ENCODE results near the gene ELF2. TPM values are rescaled to one million over a fixed set of nuclear protein-coding genes. Genes with fewer than 3 reads are reported as not detected.
"Not testable (repeated sequence)": the region's sequence is repeated elsewhere in the genome, so short reads cannot be mapped to it uniquely, and the experiment has no call there.

The ELF2 gene
- total RNA-seq, 1 donor from 2014 or later = 30.5 TPM

DNA sequence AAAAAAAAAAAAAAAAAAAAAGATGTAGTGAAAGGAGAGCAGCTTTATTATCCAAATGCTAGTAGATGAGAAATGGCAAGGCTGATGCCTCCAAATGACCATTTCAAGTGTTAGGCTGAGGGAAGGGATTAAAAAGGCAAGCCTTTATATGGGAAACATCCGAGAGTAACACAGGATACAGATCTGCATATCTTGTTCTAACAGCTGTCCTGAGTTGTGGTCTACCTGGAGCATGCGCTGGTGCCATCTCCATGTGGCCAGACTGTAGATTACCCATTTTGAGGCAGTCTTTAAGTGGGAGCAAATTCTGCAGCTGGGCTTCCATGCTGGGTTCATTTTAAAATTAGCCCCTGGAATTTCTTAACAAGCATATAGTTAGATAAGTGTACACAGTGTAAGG lies 26.0 kb upstream of the ELF2 start:
- peaks cover 34% of the 10 kb centered on the region for H3K27me3 Mint-ChIP-seq
- H3K4me3 Mint-ChIP-seq = no peak overlapping the region
- H3K4me1 Mint-ChIP-seq = peaks cover 6% of the 10 kb centered on the region
- H3K27ac Mint-ChIP-seq = no peak overlapping the region
- intact Hi-C loops (cut with micrococcal nuclease) = no loop called here
- H3K36me3 Mint-ChIP-seq (ENCODE audit: low read depth) = no peaks in the 10 kb centered on the region
- DNase-seq = no peak
- no peaks in the 10 kb centered on the region for H3K9me3 Mint-ChIP-seq

- H3K9me3 Mint-ChIP-seq = no peaks in the 10 kb centered on the region
- DNase-seq = no peak
- intact Hi-C loops (cut with micrococcal nuclease) = no loop called here
Observed at GRCh38 chr4:139200506-139200905, 23.5 kb upstream of the ELF2 start.

GRCh38 chr4:139200102-139200501 lies 23.1 kb upstream of the ELF2 start:
- Mint-ChIP-seq H3K27ac (no peak overlapping the region), H3K36me3 (ENCODE audit: low read depth) (no peaks in the 10 kb centered on the region), H3K9me3 (no peaks in the 10 kb centered on the region), H3K4me1 (no peaks in the 10 kb centered on the region), H3K4me3 (no peak overlapping the region), H3K27me3 (peaks cover 36% of the 10 kb centered on the region)
- no peak for DNase-seq
- intact Hi-C loops (cut with micrococcal nuclease) = no loop called here

More at GRCh38 chr4:139200506-139200905, 23.5 kb upstream of the ELF2 start:
- no peaks in the 10 kb centered on the region for H3K36me3 Mint-ChIP-seq (ENCODE audit: low read depth)
- no peak overlapping the region for H3K27ac Mint-ChIP-seq
- no peaks in the 10 kb centered on the region for H3K4me1 Mint-ChIP-seq
- H3K4me3 Mint-ChIP-seq = no peak overlapping the region
- peaks cover 36% of the 10 kb centered on the region for H3K27me3 Mint-ChIP-seq

DNA sequence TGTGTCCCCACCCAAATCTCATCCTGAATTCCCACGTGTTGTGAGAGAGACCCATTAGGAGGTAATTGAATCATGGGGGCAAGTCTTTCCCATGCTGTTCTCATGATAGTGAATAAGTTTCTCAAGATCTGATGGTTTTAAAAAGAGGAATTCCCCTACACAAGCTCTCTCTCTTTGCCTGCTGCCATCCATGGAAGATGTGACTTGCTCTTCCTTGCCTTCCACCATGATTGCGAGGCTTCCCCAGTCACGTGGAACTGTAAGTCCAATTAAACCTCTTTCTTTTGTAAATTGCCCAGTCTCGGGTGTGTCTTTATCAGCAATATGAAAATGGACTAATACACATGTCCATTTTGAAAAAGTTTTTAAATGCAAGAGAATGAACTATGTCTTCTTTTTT lies 20.2 kb upstream of the ELF2 start:
- H3K4me3 Mint-ChIP-seq; H3K9me3 Mint-ChIP-seq; DNase-seq; intact Hi-C loops (cut with micrococcal nuclease); H3K4me1 Mint-ChIP-seq; H3K27ac Mint-ChIP-seq; H3K36me3 Mint-ChIP-seq (ENCODE audit: low read depth): not testable (repeated sequence)
- H3K27me3 Mint-ChIP-seq = peaks cover 36% of the 10 kb centered on the region

DNA sequence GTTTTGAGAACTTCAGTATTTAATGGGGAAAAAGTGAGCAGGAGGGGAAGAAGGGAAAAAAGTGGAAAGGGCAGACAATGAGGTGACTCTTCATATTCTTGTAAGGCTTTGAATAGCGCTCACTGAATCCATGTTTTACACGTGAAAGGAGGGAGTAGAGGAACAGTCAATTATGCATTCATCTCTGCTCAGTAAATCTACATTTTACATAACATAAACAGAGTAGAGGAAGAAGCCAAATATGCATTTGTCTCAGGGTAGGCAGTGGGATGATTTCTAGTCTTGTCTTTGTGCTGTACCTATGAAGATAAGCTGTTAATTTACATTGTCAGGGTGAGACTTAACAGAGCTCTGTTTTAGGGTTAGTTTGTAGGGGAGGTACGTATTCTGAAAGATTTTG lies 19.4 kb upstream of the ELF2 start:
- no peaks in the 10 kb centered on the region for H3K9me3 Mint-ChIP-seq
- peaks cover 36% of the 10 kb centered on the region for H3K27me3 Mint-ChIP-seq
- intact Hi-C loops (cut with micrococcal nuclease) = no loop called here
- no peak for DNase-seq
- no peak overlapping the region for H3K27ac Mint-ChIP-seq
- H3K36me3 Mint-ChIP-seq (ENCODE audit: low read depth) = no peaks in the 10 kb centered on the region
- no peak overlapping the region for H3K4me3 Mint-ChIP-seq
- no peaks in the 10 kb centered on the region for H3K4me1 Mint-ChIP-seq

DNA sequence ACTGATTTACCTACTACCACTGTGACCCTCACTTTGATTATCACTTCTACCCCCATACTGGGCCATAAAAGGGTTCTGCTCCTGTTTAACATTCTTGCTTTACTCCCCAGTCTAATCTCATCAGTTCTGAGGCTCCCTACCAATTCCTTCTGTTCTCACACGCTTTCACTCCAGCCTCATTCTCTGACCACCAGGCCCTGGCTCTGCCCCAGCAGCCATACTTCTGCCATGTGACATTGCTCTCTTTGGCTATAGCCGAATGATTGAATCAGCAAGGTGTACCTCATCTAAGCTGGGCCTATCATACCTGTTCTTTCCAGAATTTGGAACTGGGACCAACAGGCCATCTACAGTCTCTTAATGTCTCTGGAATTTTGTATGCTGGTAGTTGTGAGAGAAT lies 14.4 kb upstream of the ELF2 start:
- Mint-ChIP-seq H3K36me3 (ENCODE audit: low read depth) (no peaks in the 10 kb centered on the region), H3K4me3 (no peak overlapping the region), H3K27ac (no peak overlapping the region), H3K4me1 (peaks cover 4% of the 10 kb centered on the region), H3K27me3 (peaks cover 9% of the 10 kb centered on the region), H3K9me3 (no peaks in the 10 kb centered on the region)
- intact Hi-C loops (cut with micrococcal nuclease) = no loop called here
- no peak for DNase-seq

DNA sequence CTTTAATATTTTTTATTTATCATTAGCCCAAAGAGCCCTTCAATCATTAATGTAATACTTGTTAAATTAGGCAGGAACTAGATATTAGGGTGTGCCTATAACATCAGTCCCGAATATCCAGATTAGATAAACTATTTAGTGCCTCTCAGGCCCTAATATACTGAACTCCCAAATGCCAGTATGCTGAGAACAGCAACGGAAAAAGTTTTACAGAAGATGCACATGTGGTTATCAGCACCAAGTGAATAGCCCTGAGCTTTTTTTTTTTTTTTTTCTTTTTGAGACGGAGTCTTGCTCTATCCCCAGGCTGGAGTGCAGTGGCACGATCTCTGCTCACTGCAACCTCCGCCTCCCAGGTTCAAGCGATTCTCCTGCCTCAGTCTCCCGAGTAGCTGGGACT lies 13.0 kb upstream of the ELF2 start:
- no peak for DNase-seq
- intact Hi-C loops (cut with micrococcal nuclease) = no loop called here
- Mint-ChIP-seq H3K4me3 (no peak overlapping the region), H3K36me3 (ENCODE audit: low read depth) (no peaks in the 10 kb centered on the region), H3K27ac (no peak overlapping the region), H3K9me3 (no peaks in the 10 kb centered on the region), H3K27me3 (peaks cover 6% of the 10 kb centered on the region), H3K4me1 (peaks cover 4% of the 10 kb centered on the region)

DNA sequence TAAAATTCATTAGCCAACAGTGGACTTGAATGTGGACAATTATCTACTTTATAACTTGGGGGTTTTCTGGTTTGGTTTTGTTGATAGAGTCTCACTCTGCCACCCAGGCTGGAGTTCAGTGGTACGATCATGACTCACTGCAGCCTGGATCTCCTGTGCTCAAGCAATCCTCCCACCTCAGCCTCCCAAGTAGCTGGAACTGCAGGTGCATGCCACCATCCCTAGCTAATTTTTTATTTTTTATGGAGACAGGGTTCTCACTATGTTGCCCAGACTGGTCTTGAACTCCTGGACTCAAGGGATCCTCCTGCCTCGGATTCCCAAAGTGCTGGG lies 12.4 kb upstream of the ELF2 start:
- no peak for DNase-seq
- no peak overlapping the region for H3K4me3 Mint-ChIP-seq
- intact Hi-C loops (cut with micrococcal nuclease) = no loop called here
- no peak overlapping the region for H3K27ac Mint-ChIP-seq
- H3K27me3 Mint-ChIP-seq = peaks cover 6% of the 10 kb centered on the region
- no peaks in the 10 kb centered on the region for H3K36me3 Mint-ChIP-seq (ENCODE audit: low read depth)
- H3K9me3 Mint-ChIP-seq = no peaks in the 10 kb centered on the region
- H3K4me1 Mint-ChIP-seq = peaks cover 4% of the 10 kb centered on the region

GRCh38 chr4:139188648-139189416 lies 11.8 kb upstream of the ELF2 start:
- no peak for DNase-seq
- Mint-ChIP-seq H3K27ac (no peak overlapping the region), H3K36me3 (ENCODE audit: low read depth) (no peaks in the 10 kb centered on the region), H3K27me3 (peaks cover 6% of the 10 kb centered on the region), H3K4me3 (no peak overlapping the region), H3K4me1 (peaks cover 4% of the 10 kb centered on the region), H3K9me3 (no peaks in the 10 kb centered on the region)
- intact Hi-C loops (cut with micrococcal nuclease) = no loop called here

DNA sequence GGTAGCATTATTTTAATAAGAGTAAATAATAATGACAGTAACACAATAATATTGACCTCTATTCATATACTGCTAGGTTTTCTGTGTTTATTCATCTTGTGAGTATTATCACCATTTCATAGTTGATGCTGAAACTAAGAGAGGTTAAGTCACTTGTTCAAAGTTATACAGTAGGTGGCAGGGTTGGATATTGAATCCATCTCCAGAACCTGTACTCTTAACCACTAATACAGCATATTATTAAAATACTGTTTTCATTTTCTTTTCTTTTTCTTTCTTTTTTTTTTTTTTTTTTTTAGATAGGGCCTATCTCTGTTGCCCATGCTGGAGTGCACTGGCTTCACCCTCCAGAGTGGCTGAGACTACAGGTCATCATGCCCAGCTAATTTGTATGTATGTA lies 7.1 kb upstream of the ELF2 start:
- DNase-seq = no peak
- Mint-ChIP-seq H3K4me1 (peaks cover 5% of the 10 kb centered on the region), H3K27me3 (peaks cover 10% of the 10 kb centered on the region), H3K27ac (no peak overlapping the region), H3K9me3 (no peaks in the 10 kb centered on the region), H3K36me3 (ENCODE audit: low read depth) (no peaks in the 10 kb centered on the region), H3K4me3 (no peak overlapping the region)
- intact Hi-C loops (cut with micrococcal nuclease) = no loop called here

DNA sequence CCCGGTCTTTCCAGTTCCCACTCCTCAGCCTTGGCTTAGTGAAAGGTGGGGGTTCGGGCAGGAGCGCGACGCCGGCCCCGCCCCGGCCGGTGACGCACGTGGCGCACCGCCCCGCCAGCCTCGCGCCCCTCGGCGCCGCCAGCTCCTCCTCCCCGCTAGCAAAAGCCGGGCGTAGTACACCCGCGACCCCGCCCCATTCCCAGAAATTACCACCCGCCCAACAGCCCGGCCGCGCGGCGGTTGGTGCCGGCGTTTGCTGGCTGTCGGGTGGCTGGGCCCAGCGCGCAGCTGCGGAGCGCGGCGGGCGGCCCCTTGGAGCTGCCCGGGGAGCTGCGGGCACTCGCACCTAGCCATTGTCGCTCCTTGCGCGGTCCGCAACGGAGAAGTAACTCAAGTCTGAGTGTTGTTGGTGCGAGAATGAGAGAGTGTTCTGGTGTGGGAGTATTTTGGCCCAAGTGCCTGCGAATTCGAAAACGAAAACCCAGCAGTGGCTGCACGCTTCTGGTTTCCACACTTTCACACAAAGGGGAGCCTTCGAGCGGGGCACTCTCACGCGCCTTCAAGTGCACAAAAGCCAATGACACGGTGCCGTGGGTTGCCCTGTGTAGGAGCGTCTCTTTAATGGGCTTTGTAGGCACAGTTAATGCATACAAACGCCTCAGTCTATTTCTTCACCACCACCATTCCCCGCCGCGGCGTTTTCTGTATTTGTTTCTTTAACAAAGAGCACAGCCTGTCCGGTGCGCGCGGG lies 1.0 kb upstream of the ELF2 start:
- intact Hi-C loops (cut with micrococcal nuclease) = loop anchor here (1.0 to 10.0 kb wide), 12 partner anchors 51 to 1347 kb away; partner anchors contain the start of genes ELMOD2, MAML3, NAA15 and NOCT
- Mint-ChIP-seq H3K9me3 (no peaks in the 10 kb centered on the region), H3K4me3 (peak overlapping the region; percentile 94), H3K27me3 (peaks cover 29% of the 10 kb centered on the region), H3K36me3 (ENCODE audit: low read depth) (peaks cover 2% of the 10 kb centered on the region), H3K4me1 (peaks cover 28% of the 10 kb centered on the region), H3K27ac (peak overlapping the region; percentile 97)
- peak; percentile 100 for DNase-seq

- peaks cover 23% of the 10 kb centered on the region for H3K27me3 Mint-ChIP-seq
- H3K36me3 Mint-ChIP-seq (ENCODE audit: low read depth) = peaks cover 2% of the 10 kb centered on the region
- no peaks in the 10 kb centered on the region for H3K9me3 Mint-ChIP-seq
- H3K4me1 Mint-ChIP-seq = peaks cover 34% of the 10 kb centered on the region
- intact Hi-C loops (cut with micrococcal nuclease) = loop anchor here (1.0 to 10.0 kb wide), 9 partner anchors 78 to 1348 kb away; partner anchors contain the start of genes ELMOD2, MAML3, NAA15 and NOCT
- peak; percentile 94 for DNase-seq
- peak overlapping the region; percentile 94 for H3K4me3 Mint-ChIP-seq
- H3K27ac Mint-ChIP-seq = peak overlapping the region; percentile 82
Observed at GRCh38 chr4:139176302-139177048, 543 bp downstream of the ELF2 start.

DNA sequence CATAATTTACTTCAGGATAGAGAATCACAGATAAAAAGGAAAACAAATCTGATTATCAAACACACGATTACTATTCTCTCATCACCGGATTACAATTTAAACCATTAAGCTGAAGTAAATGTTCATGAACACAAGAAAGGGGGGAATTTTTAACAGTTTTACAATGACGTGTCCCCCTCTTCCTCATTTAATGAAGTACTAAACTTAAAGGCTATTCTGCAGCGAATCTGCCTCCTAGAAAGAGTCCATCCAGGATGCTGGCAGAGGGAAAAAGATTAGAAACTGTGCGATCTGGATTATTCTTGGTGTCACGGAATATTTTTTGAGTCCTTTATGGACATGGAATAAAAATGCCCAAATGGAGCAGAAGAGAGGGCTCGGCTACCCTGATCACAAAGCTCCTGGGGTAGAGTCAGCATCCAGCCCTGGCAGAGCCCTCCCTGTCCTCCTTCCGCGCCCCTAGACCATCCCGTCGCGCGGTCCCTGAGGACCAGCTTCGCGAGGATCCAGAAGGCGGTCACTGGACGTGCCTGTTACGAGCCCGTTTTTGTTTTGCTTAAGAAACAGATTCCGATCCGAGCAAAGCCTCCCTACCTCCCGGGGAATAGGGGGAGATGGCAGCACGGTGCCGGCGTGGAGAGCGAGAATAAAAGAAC lies 1.2 kb downstream of the ELF2 start:
- peaks cover 2% of the 10 kb centered on the region for H3K36me3 Mint-ChIP-seq (ENCODE audit: low read depth)
- H3K4me3 Mint-ChIP-seq = peak overlapping the region; percentile 94
- peak overlapping the region; percentile 82 for H3K27ac Mint-ChIP-seq
- intact Hi-C loops (cut with micrococcal nuclease) = loop anchor here (1.0 to 10.0 kb wide), 7 partner anchors 77 to 1349 kb away; partner anchors contain the start of genes ELMOD2, MAML3 and SETD7
- DNase-seq = no peak
- H3K27me3 Mint-ChIP-seq = peaks cover 22% of the 10 kb centered on the region
- peaks cover 34% of the 10 kb centered on the region for H3K4me1 Mint-ChIP-seq
- no peaks in the 10 kb centered on the region for H3K9me3 Mint-ChIP-seq
